Measurements from ENCODE around the gene MRPL50. TPM values are rescaled to one million over a fixed set of nuclear protein-coding genes. Genes with fewer than 3 reads are reported as not detected.

The MRPL50 gene
- total RNA-seq, 1 donor from 2014 or later = 11.9 TPM

DNA sequence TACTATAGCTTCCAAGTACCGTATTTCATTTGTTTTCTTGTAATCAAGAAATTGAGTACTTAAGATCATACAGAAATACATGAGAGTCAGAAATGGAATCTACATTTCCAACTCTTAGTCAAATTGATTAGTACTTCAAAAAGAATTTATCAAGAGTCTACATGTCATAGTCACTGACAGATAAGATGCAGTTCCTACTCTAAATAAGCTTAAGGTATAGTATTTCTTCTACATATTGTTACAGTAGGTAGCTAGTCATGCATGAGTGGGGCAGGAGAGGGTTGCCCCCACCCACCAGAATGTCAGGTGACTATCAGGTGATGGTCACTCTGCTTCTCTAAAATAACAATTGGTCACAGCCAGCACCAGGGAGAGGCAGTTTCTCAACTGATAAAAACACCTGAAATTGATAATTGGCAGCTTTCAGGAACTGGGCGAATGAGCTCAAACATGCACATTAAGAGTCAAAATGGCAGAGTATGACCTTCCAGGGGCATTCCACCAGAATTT, 16.5 kb downstream of the MRPL50 start:
- no peak overlapping the region for H3K9ac ChIP-seq (ENCODE audit: low read length)
- peaks cover 10% of the 10 kb centered on the region for H3K36me3 Mint-ChIP-seq (ENCODE audit: low read depth, unreplicated experiment)
- TF ChIP-seq, protein P1, sequence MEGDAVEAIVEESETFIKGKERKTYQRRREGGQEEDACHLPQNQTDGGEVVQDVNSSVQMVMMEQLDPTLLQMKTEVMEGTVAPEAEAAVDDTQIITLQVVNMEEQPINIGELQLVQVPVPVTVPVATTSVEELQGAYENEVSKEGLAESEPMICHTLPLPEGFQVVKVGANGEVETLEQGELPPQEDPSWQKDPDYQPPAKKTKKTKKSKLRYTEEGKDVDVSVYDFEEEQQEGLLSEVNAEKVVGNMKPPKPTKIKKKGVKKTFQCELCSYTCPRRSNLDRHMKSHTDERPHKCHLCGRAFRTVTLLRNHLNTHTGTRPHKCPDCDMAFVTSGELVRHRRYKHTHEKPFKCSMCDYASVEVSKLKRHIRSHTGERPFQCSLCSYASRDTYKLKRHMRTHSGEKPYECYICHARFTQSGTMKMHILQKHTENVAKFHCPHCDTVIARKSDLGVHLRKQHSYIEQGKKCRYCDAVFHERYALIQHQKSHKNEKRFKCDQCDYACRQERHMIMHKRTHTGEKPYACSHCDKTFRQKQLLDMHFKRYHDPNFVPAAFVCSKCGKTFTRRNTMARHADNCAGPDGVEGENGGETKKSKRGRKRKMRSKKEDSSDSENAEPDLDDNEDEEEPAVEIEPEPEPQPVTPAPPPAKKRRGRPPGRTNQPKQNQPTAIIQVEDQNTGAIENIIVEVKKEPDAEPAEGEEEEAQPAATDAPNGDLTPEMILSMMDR (IDR thresholded peaks at IDR 0.05; ENCODE audit: insufficient read depth, low read depth, low read length) = no peak
- TF ChIP-seq EZH2 (IDR thresholded peaks at IDR 0.05; ENCODE audit: insufficient read depth, low read length) = no peak
- H3K36me3 ChIP-seq (ENCODE audit: insufficient read depth, low read length) = no peaks in the 10 kb centered on the region
- H3K9me3 ChIP-seq (ENCODE audit: insufficient read depth, low read depth, low read length) = no peaks in the 10 kb centered on the region
- H3K4me1 Mint-ChIP-seq (ENCODE audit: low read depth, unreplicated experiment) = peaks cover 29% of the 10 kb centered on the region
- no peaks in the 10 kb centered on the region for H3K27me3 ChIP-seq (ENCODE audit: insufficient read depth, low read length)
- no peaks in the 10 kb centered on the region for H3K27me3 Mint-ChIP-seq (ENCODE audit: low read depth, unreplicated experiment)
- H3K79me2 ChIP-seq (ENCODE audit: insufficient read depth, low read length) = no peaks in the 10 kb centered on the region
- H3K27ac ChIP-seq (ENCODE audit: low read depth, low read length) = no peak overlapping the region
- peak overlapping the region; percentile 84 for H3K4me3 Mint-ChIP-seq (ENCODE audit: unreplicated experiment)
- FAIRE-seq (no peak), DNase-seq (ENCODE audit: low read depth) (no peak)
- H3K9me3 Mint-ChIP-seq (ENCODE audit: unreplicated experiment) = peaks cover 14% of the 10 kb centered on the region
- H2AFZ ChIP-seq (ENCODE audit: low read depth, low read length) = no peak overlapping the region
- H3K4me2 ChIP-seq (ENCODE audit: low read length) = no peak overlapping the region
- no peak overlapping the region for H3K27ac Mint-ChIP-seq (ENCODE audit: unreplicated experiment)
- H3K4me1 ChIP-seq (ENCODE audit: insufficient read depth, low read length) = no peaks in the 10 kb centered on the region
- H4K20me1 ChIP-seq (ENCODE audit: insufficient read depth, low read length) = no peaks in the 10 kb centered on the region
- no peak overlapping the region for H3K4me3 ChIP-seq (ENCODE audit: insufficient read depth, low read depth, low read length)

DNA sequence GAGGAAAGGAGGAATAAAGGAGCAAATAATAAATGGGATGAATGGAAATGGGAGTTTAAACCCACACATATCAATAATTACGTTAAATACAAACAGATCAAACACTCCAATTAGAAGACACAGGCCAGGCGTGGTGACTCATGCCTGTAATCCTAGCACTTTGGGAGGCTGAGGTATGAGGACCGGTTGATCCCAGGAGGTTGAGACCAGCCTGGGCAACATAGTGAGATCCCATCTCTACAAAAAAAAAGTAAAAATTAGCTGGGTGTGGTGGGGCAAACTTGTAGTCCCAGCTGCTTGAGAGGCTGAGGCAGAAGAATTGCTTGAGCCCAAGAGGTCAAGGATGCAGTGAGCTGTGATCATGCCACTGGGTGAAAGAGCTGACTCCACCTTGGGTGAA, 17.3 kb downstream of the MRPL50 start:
- DNase-seq (ENCODE audit: low read depth) (no peak), FAIRE-seq (no peak)
- Histone ChIP-seq H3K79me2 (ENCODE audit: insufficient read depth, low read length) (no peaks in the 10 kb centered on the region), H3K4me3 (ENCODE audit: insufficient read depth, low read depth, low read length) (no peak overlapping the region), H3K4me2 (ENCODE audit: low read length) (no peak overlapping the region), H4K20me1 (ENCODE audit: insufficient read depth, low read length) (no peaks in the 10 kb centered on the region), H3K27ac (ENCODE audit: low read depth, low read length) (no peak overlapping the region), H3K36me3 (ENCODE audit: insufficient read depth, low read length) (no peaks in the 10 kb centered on the region), H3K9ac (ENCODE audit: low read length) (no peak overlapping the region), H3K27me3 (ENCODE audit: insufficient read depth, low read length) (no peaks in the 10 kb centered on the region), H2AFZ (ENCODE audit: low read depth, low read length) (no peak overlapping the region), H3K4me1 (ENCODE audit: insufficient read depth, low read length) (no peaks in the 10 kb centered on the region), H3K9me3 (ENCODE audit: insufficient read depth, low read depth, low read length) (no peaks in the 10 kb centered on the region)
- TF ChIP-seq, protein P1 (IDR thresholded peaks at IDR 0.05; ENCODE audit: insufficient read depth, low read depth, low read length) = no peak
- peaks cover 36% of the 10 kb centered on the region for H3K4me1 Mint-ChIP-seq (ENCODE audit: low read depth, unreplicated experiment)
- H3K27me3 Mint-ChIP-seq (ENCODE audit: low read depth, unreplicated experiment) = no peaks in the 10 kb centered on the region
- H3K9me3 Mint-ChIP-seq (ENCODE audit: unreplicated experiment) = peaks cover 14% of the 10 kb centered on the region
- H3K27ac Mint-ChIP-seq (ENCODE audit: unreplicated experiment) = no peak overlapping the region
- peaks cover 10% of the 10 kb centered on the region for H3K36me3 Mint-ChIP-seq (ENCODE audit: low read depth, unreplicated experiment)
- no peak overlapping the region for H3K4me3 Mint-ChIP-seq (ENCODE audit: unreplicated experiment)

DNA sequence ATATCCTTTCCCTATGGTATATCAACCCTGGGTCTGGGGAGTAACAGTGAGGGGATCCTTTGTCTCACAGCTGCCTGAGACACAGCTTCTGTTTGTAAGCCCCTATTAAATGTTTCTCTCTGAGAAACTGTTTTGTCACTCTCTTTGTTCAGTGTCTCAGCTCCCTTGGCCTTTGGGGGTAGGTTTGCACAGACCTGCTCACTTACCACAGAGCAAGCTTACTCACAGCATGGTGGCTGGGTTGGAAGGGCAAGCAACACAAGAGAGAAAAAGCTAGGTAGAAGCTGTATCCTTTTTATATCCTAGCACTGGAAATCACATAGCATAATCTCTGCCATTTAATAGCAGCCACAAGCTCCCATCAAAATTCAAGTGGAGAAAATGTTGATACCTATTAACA, 18.1 kb downstream of the MRPL50 start:
- H3K27ac ChIP-seq (ENCODE audit: low read depth, low read length) = no peak overlapping the region
- peaks cover 10% of the 10 kb centered on the region for H3K9me3 Mint-ChIP-seq (ENCODE audit: unreplicated experiment)
- H3K27ac Mint-ChIP-seq (ENCODE audit: unreplicated experiment) = peak overlapping the region; percentile 47
- no peak overlapping the region for H3K4me3 ChIP-seq (ENCODE audit: insufficient read depth, low read depth, low read length)
- H3K27me3 ChIP-seq (ENCODE audit: insufficient read depth, low read length) = no peaks in the 10 kb centered on the region
- H3K4me3 Mint-ChIP-seq (ENCODE audit: unreplicated experiment) = no peak overlapping the region
- no peak overlapping the region for H3K9ac ChIP-seq (ENCODE audit: low read length)
- no peaks in the 10 kb centered on the region for H4K20me1 ChIP-seq (ENCODE audit: insufficient read depth, low read length)
- peaks cover 7% of the 10 kb centered on the region for H3K4me1 ChIP-seq (ENCODE audit: insufficient read depth, low read length)
- FAIRE-seq = no peak
- H3K27me3 Mint-ChIP-seq (ENCODE audit: low read depth, unreplicated experiment) = no peaks in the 10 kb centered on the region
- no peaks in the 10 kb centered on the region for H3K36me3 ChIP-seq (ENCODE audit: insufficient read depth, low read length)
- H3K4me2 ChIP-seq (ENCODE audit: low read length) = no peak overlapping the region
- TF ChIP-seq, protein P1 (IDR thresholded peaks at IDR 0.05; ENCODE audit: insufficient read depth, low read depth, low read length) = no peak
- TF ChIP-seq EZH2 (IDR thresholded peaks at IDR 0.05; ENCODE audit: insufficient read depth, low read length) = no peak
- peaks cover 12% of the 10 kb centered on the region for H3K36me3 Mint-ChIP-seq (ENCODE audit: low read depth, unreplicated experiment)
- peaks cover 42% of the 10 kb centered on the region for H3K4me1 Mint-ChIP-seq (ENCODE audit: low read depth, unreplicated experiment)
- H3K9me3 ChIP-seq (ENCODE audit: insufficient read depth, low read depth, low read length) = no peaks in the 10 kb centered on the region
- H3K79me2 ChIP-seq (ENCODE audit: insufficient read depth, low read length) = no peaks in the 10 kb centered on the region
- H2AFZ ChIP-seq (ENCODE audit: low read depth, low read length) = no peak overlapping the region
- DNase-seq (ENCODE audit: low read depth) = no peak

All from astrocyte (in vitro differentiated cells and primary cell).